ENCODE data around the gene TUBB1. TPM values are rescaled to one million over a fixed set of nuclear protein-coding genes. Genes with fewer than 3 reads are reported as not detected.

Gene TUBB1
- total and polyA plus RNA-seq, 2 of the 13 experiments (the other 11 are each of a cell fraction or from before 2014, with no cell fraction given), result 0.11 to 57.6 TPM

DNA sequence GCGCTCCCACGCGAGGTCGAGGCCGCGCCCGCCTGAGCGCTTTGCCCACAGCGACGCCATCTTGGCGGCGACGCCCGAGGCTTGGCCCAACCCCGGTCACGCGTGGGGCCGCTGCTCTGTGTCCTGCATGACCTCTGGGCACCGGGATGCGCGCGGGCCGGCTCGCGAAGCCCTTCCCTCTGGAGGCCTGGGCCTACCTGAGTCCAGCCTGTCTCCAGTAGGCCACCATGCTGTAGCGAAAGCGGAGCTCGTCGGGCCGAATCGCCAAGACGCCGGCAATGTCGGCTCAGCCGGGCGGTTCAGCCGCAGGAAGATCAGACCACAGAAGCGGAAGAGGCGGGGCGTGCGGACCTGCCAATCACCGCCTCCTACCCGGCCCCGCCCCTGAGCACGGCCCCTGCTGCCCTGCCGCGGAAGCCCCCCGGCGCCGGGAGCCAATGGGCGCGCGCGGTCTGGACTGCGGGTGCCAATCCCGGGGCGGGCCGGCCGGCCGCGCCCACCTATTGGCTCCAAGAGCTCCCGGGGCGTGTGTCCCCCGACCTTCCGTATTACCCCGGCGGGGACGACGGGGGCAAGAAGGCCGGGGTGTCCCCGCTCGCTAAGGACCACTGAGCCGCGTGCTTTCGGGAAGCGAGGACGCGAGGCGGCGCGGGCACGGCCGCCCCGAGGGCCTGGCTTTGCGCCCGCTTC is 12.9 kb downstream of the TUBB1 start, which contains the start of gene ATP5F1E:
TSS of gene ATP5F1E (minus strand) at position 313 of the 690 bp plus-strand sequence. CDS start at position 229, 84 bp downstream.
- H3K4me3 ChIP-seq (replicated peaks in 1 of 3; ENCODE audit: insufficient read depth in 1 of 3, low read depth in 2 of 3, low read length in 3 of 3), result peak within 1 kb of the TSS; percentile 78 to 97 (median 93)
- in situ Hi-C loops (cut with HindIII; ENCODE audit: extremely low pct_ligation_motif_present, low pct_unique_long_range_greater_than_20kb), result no loop called here
- ChIA-PET CTCF (ENCODE audit: low intra/inter-chr PET ratio, low total read pairs) (no interaction called here), POLR2A (interaction anchor here (0.6 to 3.7 kb wide), 32 partner anchors 8 to 643 kb away, joined by 3 to 68 read pairs (median 6); partner anchors contain the start of genes NELFCD, PRELID3B, STX16 and TUBB1)
- peak within 1 kb of the TSS; percentile 93 for H3K9ac ChIP-seq (ENCODE audit: insufficient read depth, low read depth, low read length)
- peaks cover 11 to 23% of the 10 kb centered on the region in 2 experiments for H3K36me3 ChIP-seq (replicated peaks in 1 of 2; ENCODE audit: control insufficient read depth in 1 of 2, insufficient read depth in 2 of 2, low read length in 2 of 2)
- H3K4me1 ChIP-seq (ENCODE audit: insufficient read depth, low read length), result peaks cover 52% of the 10 kb centered on the region
- WGBS (ENCODE audit: low lambda C conversion rate), result 1% methylated on average over 13 of the region's 86 CpGs
- peak within 1 kb of the TSS; percentile 97 for H3K4me2 ChIP-seq (ENCODE audit: low read depth, low read length)
- DNase-seq (ENCODE audit: low spot score) (peak; percentile 95), ATAC-seq (peak; percentile 99), FAIRE-seq (no peak)
- peaks cover 15% of the 10 kb centered on the region; the same call in 1 of the 2 replicates for H4K20me1 ChIP-seq (ENCODE audit: insufficient read depth, low read length)
- no peaks in the 10 kb centered on the region for H3K9me3 ChIP-seq (ENCODE audit: low read length)
- intact Hi-C loops (cut with micrococcal nuclease; ENCODE audit: unreplicated experiment), result loop anchor here (1.0 to 5.0 kb wide), 4 partner anchors 16 to 139 kb away; partner anchors contain the start of gene NELFCD
- H3K27me3 ChIP-seq (ENCODE audit: control insufficient read depth in 1 of 2, insufficient read depth in 2 of 2, low read length in 2 of 2), result no peaks in the 10 kb centered on the region; a peak in 1 of 5 replicates
- BruUV-seq (replicated peaks), result no TSS peak
- H2AFZ ChIP-seq (ENCODE audit: low read length), result peak within 1 kb of the TSS; percentile 86
- H3K27ac ChIP-seq (ENCODE audit: extremely low read length, insufficient read depth, low read length), result peak within 1 kb of the TSS; percentile 68
- peaks cover 50% of the 10 kb centered on the region for H3K79me2 ChIP-seq (ENCODE audit: insufficient read depth, low read length)
- TF ChIP-seq RORA (CRISPR knock-in tag; IDR thresholded peaks at IDR 0.05) (no peak), GABPB1 (CRISPR knock-in tag; IDR thresholded peaks at IDR 0.05) (peak; percentile 97), PHF8 (CRISPR knock-in tag; IDR thresholded peaks at IDR 0.05) (peak; percentile 99), HNF4A (CRISPR knock-in tag; IDR thresholded peaks at IDR 0.05) (no peak), SATB2 (CRISPR knock-in tag; IDR thresholded peaks at IDR 0.05) (peak; percentile 95), MEIS2 (CRISPR knock-in tag; IDR thresholded peaks at IDR 0.05) (peak; percentile 98), ZNF674 (CRISPR knock-in tag; IDR thresholded peaks at IDR 0.05; ENCODE audit: low read depth) (no peak; the same call in 1 of the 2 replicates), BORCS8-MEF2B (CRISPR knock-in tag; IDR thresholded peaks at IDR 0.05) (peak; percentile 92), ZNF235 (CRISPR knock-in tag; IDR thresholded peaks at IDR 0.05; ENCODE audit: borderline replicate concordance) (peak; percentile 87), LCORL (IDR thresholded peaks at IDR 0.05) (no peak), LCORL (CRISPR knock-in tag; IDR thresholded peaks at IDR 0.05) (peak; percentile 85), REPIN1 (CRISPR knock-in tag; IDR thresholded peaks at IDR 0.05; ENCODE audit: borderline replicate concordance, low read depth) (peak; percentile 62; the same call in 1 of the 2 replicates), GZF1 (CRISPR knock-in tag; IDR thresholded peaks at IDR 0.05) (peak; percentile 65; the same call in 1 of the 2 replicates)
- TF ChIP-seq, protein P1, sequence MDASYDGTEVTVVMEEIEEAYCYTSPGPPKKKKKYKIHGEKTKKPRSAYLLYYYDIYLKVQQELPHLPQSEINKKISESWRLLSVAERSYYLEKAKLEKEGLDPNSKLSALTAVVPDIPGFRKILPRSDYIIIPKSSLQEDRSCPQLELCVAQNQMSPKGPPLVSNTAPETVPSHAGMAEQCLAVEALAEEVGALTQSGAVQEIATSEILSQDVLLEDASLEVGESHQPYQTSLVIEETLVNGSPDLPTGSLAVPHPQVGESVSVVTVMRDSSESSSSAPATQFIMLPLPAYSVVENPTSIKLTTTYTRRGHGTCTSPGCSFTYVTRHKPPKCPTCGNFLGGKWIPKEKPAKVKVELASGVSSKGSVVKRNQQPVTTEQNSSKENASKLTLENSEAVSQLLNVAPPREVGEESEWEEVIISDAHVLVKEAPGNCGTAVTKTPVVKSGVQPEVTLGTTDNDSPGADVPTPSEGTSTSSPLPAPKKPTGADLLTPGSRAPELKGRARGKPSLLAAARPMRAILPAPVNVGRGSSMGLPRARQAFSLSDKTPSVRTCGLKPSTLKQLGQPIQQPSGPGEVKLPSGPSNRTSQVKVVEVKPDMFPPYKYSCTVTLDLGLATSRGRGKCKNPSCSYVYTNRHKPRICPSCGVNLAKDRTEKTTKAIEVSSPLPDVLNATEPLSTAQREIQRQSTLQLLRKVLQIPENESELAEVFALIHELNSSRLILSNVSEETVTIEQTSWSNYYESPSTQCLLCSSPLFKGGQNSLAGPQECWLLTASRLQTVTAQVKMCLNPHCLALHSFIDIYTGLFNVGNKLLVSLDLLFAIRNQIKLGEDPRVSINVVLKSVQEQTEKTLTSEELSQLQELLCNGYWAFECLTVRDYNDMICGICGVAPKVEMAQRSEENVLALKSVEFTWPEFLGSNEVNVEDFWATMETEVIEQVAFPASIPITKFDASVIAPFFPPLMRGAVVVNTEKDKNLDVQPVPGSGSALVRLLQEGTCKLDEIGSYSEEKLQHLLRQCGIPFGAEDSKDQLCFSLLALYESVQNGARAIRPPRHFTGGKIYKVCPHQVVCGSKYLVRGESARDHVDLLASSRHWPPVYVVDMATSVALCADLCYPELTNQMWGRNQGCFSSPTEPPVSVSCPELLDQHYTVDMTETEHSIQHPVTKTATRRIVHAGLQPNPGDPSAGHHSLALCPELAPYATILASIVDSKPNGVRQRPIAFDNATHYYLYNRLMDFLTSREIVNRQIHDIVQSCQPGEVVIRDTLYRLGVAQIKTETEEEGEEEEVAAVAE (CRISPR knock-in tag; IDR thresholded peaks at IDR 0.05; ENCODE audit: borderline replicate concordance), result peak; percentile 71
- TF ChIP-seq, protein P2, sequence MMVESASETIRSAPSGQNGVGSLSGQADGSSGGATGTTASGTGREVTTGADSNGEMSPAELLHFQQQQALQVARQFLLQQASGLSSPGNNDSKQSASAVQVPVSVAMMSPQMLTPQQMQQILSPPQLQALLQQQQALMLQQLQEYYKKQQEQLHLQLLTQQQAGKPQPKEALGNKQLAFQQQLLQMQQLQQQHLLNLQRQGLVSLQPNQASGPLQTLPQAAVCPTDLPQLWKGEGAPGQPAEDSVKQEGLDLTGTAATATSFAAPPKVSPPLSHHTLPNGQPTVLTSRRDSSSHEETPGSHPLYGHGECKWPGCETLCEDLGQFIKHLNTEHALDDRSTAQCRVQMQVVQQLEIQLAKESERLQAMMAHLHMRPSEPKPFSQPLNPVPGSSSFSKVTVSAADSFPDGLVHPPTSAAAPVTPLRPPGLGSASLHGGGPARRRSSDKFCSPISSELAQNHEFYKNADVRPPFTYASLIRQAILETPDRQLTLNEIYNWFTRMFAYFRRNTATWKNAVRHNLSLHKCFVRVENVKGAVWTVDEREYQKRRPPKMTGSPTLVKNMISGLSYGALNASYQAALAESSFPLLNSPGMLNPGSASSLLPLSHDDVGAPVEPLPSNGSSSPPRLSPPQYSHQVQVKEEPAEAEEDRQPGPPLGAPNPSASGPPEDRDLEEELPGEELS (CRISPR knock-in tag; IDR thresholded peaks at IDR 0.05), result no peak; the same call in 1 of the 2 replicates
